ENCODE results near the gene FOXA1.

The FOXA1 gene

GRCh38 chr14:37617864-37618365 is 22.9 kb upstream of the FOXA1 start:
- no peak for DNase-seq (ENCODE audit: extremely low read depth, low read depth)
- no peak for TF ChIP-seq CTCF (IDR thresholded peaks at IDR 0.05; ENCODE audit: low read depth, low read length)

- DNase-seq (ENCODE audit: extremely low read depth, low read depth): no peak
- TF ChIP-seq CTCF (IDR thresholded peaks at IDR 0.05; ENCODE audit: low read depth, low read length): no peak
Measured at GRCh38 chr14:37616853-37617252, 21.8 kb upstream of the FOXA1 start.

GRCh38 chr14:37615582-37616289 is 20.7 kb upstream of the FOXA1 start:
- no peak for DNase-seq (ENCODE audit: extremely low read depth, low read depth)
- no peak for TF ChIP-seq CTCF (IDR thresholded peaks at IDR 0.05; ENCODE audit: low read depth, low read length)

GRCh38 chr14:37610945-37611523 is 16.0 kb upstream of the FOXA1 start:
- no peak for TF ChIP-seq CTCF (IDR thresholded peaks at IDR 0.05; ENCODE audit: low read depth, low read length)
- DNase-seq (ENCODE audit: extremely low read depth, low read depth): no peak

GRCh38 chr14:37608649-37609048 is 13.6 kb upstream of the FOXA1 start:
- no peak for DNase-seq (ENCODE audit: extremely low read depth, low read depth)
- TF ChIP-seq CTCF (IDR thresholded peaks at IDR 0.05; ENCODE audit: low read depth, low read length): no peak

GRCh38 chr14:37606678-37607077 is 11.6 kb upstream of the FOXA1 start:
- no peak for DNase-seq (ENCODE audit: extremely low read depth, low read depth)

More at GRCh38 chr14:37606678-37607077, 11.6 kb upstream of the FOXA1 start:
- TF ChIP-seq CTCF (IDR thresholded peaks at IDR 0.05; ENCODE audit: low read depth, low read length): no peak
